CD14-positive monocyte (primary cell): ENCODE results near the gene HOGA1. TPM values are rescaled to one million over a fixed set of nuclear protein-coding genes. Genes with fewer than 3 reads are reported as not detected.
A peak's percentile ranks its signal among the peaks of the same experiment; 100 is the strongest.

Experiments
- DNase-seq, 3 donors: peaks; one replicate each; pipeline ENCODE4 v3.0.0-alpha.2; 2011 to 2022
- H2AFZ ChIP-seq: 2 replicates; pipeline ENCODE4 v1.6.0; 2012; ENCODE audit warnings: mild to moderate bottlenecking, low read depth, low read length, inconsistent platforms; ENCODE audit not compliant: insufficient read depth, poor library complexity, severe bottlenecking
- H3K27ac ChIP-seq, 2 donors: 1 replicate in 1 of 2; 2 replicates in 1 of 2; pipeline ENCODE4 v1.5.1; 2012 to 2013; ENCODE audit warnings: low read length in 2 of 2, control low read depth in 1 of 2, inconsistent platforms in 1 of 2, low read depth in 1 of 2, mild to moderate bottlenecking in 1 of 2
- H3K27me3 ChIP-seq, 2 donors: one replicate each; pipeline versions ENCODE4 v1.6.0 to v1.6.1; 2011 to 2013; ENCODE audit warnings: low read length in 2 of 2; ENCODE audit not compliant: control insufficient read depth in 2 of 2, insufficient read depth in 2 of 2
- H3K36me3 ChIP-seq, 2 donors: replicated peaks in 1 of 2; 1 replicate in 1 of 2; 2 replicates in 1 of 2; pipeline versions ENCODE4 v1.5.1 to v1.6.1; 2012 to 2013; ENCODE audit warnings: low read length in 2 of 2, control low read depth in 1 of 2, inconsistent platforms in 1 of 2, mild to moderate bottlenecking in 1 of 2; ENCODE audit not compliant: insufficient read depth in 2 of 2, control insufficient read depth in 1 of 2
- H3K4me1 ChIP-seq, 2 donors: 1 replicate in 1 of 2; 2 replicates in 1 of 2; pipeline versions ENCODE4 v1.5.1 to v1.6.1; 2012 to 2013; ENCODE audit warnings: low read length in 2 of 2, control low read depth in 1 of 2, inconsistent platforms in 1 of 2, mild to moderate bottlenecking in 1 of 2, moderate library complexity in 1 of 2; ENCODE audit not compliant: insufficient read depth in 2 of 2, control insufficient read depth in 1 of 2
- H3K4me2 ChIP-seq: replicated peaks from 2 replicates; pipeline ENCODE3; 2012; ENCODE audit warnings: low read length, moderate library complexity, mild to moderate bottlenecking; ENCODE audit not compliant: poor library complexity, severe bottlenecking; ENCODE audit errors: extremely low read depth
- H3K4me3 ChIP-seq, 3 experiments: fragments of 200-600 bp in 1 of 3; sonication (generic) in 1 of 3; replicated peaks in 1 of 3; 1 replicate in 2 of 3; 2 replicates in 1 of 3; pipeline ENCODE4 v1.5.1; 2011 to 2013; ENCODE audit warnings: low read length in 3 of 3, mild to moderate bottlenecking in 3 of 3, control low read depth in 2 of 3, low read depth in 2 of 3, inconsistent platforms in 1 of 3, moderate library complexity in 1 of 3
- H3K79me2 ChIP-seq: 2 replicates; pipeline ENCODE4 v1.6.0; 2012; ENCODE audit warnings: mild to moderate bottlenecking, control low read depth, inconsistent platforms, low read length, moderate library complexity; ENCODE audit not compliant: insufficient read depth
- H3K9ac ChIP-seq: 2 replicates; pipeline ENCODE4 v1.6.0; 2017; ENCODE audit warnings: low read length, mild to moderate bottlenecking; ENCODE audit not compliant: insufficient read depth, poor library complexity, severe bottlenecking
- H3K9me3 ChIP-seq, 2 donors: replicated peaks in 1 of 2; 1 replicate in 1 of 2; 2 replicates in 1 of 2; pipeline versions ENCODE4 v1.5.1 to v1.6.1; 2012 to 2013; ENCODE audit warnings: low read length in 2 of 2, control low read depth in 1 of 2; ENCODE audit not compliant: control insufficient read depth in 1 of 2, insufficient read depth in 1 of 2
- H4K20me1 ChIP-seq: 2 replicates; pipeline ENCODE4 v1.6.0; 2012; ENCODE audit warnings: mild to moderate bottlenecking, low read length, control low read depth, moderate library complexity; ENCODE audit not compliant: insufficient read depth
- H3K27ac Mint-ChIP-seq, 7 donors: one replicate each; pipeline ENCODE4 v1.8.0; 2020; ENCODE audit warnings: mild to moderate bottlenecking in 7 of 7, mixed read lengths in 7 of 7, moderate library complexity in 6 of 7, inconsistent platforms in 2 of 7
- H3K27me3 Mint-ChIP-seq, 3 donors: one replicate each; pipeline ENCODE4 v1.8.0; 2021 to 2022; ENCODE audit warnings: low read depth in 3 of 3, mild to moderate bottlenecking in 3 of 3, mixed read lengths in 3 of 3, moderate library complexity in 3 of 3, inconsistent platforms in 1 of 3
- H3K36me3 Mint-ChIP-seq, 2 donors: one replicate each; pipeline ENCODE4 v1.8.0; 2020; ENCODE audit warnings: mixed read lengths in 2 of 2, inconsistent platforms in 1 of 2, mild to moderate bottlenecking in 1 of 2
- H3K4me1 Mint-ChIP-seq: one replicate; pipeline ENCODE4 v1.8.0; 2020; ENCODE audit warnings: mild to moderate bottlenecking, mixed read lengths
- H3K4me3 Mint-ChIP-seq, 2 donors: one replicate each; pipeline ENCODE4 v1.8.0; 2020; ENCODE audit warnings: mild to moderate bottlenecking in 2 of 2, mixed read lengths in 2 of 2, moderate library complexity in 1 of 2
- H3K9me3 Mint-ChIP-seq, 7 donors: one replicate each; pipeline ENCODE4 v1.8.0; 2020 to 2022; ENCODE audit warnings: mixed read lengths in 7 of 7, mild to moderate bottlenecking in 6 of 7, moderate library complexity in 6 of 7, inconsistent platforms in 2 of 7
- CTCF ChIP-seq: fragments of 200-600 bp; IDR thresholded peaks from one replicate; pipeline ENCODE4 v1.8.0; 2022; ENCODE audit warnings: antibody characterized with exemption, mild to moderate bottlenecking
- WGBS: methylation state at CpG from one replicate; pipeline ENCODE4 v1.1.5; 2013; ENCODE audit warnings: missing lambda C conversion rate; ENCODE audit not compliant: insufficient coverage; 5-methylcytosine and 5-hydroxymethylcytosine counted together
- intact Hi-C, 2 donors: fragments of 100-400 bp; cut with micrococcal nuclease; formaldehyde crosslinking; loops; one replicate each; pipeline versions ENCODE4 v1.15.0 to v1.15.1; 2023
- polyA plus RNA-seq, 3 donors: library from polyadenylated mRNA; depleted of rRNA in 1 of 3; unstranded in 2 of 3; stranded (reverse) in 1 of 3; fragments of 300-500 nt in 2 of 3; fragments of >200 nt in 1 of 3; fragmentation: Illumina TruSeq in 2 of 3; gene quantifications; 1 replicate in 2 of 3; 2 replicates in 1 of 3; pipeline ENCODE4 v1.2.3, GENCODE V29; 2012 to 2021

The HOGA1 gene
- polyA plus RNA-seq, 3 donors: not detected

GRCh38 chr10:97564776-97565175 lies 19.4 kb upstream of the HOGA1 start:
- no peaks in the 10 kb centered on the region for H3K4me1 Mint-ChIP-seq
- no peak for DNase-seq
- Histone ChIP-seq H3K4me3 (no peak overlapping the region), H3K4me1 (no peaks in the 10 kb centered on the region), H4K20me1 (no peaks in the 10 kb centered on the region), H3K9ac (no peak overlapping the region), H3K4me2 (no peak overlapping the region), H3K27ac (no peak overlapping the region), H3K27me3 (no peaks in the 10 kb centered on the region), H2AFZ (no peak overlapping the region), H3K36me3 (peaks cover 17 to 21% of the 10 kb centered on the region in 2 donors), H3K79me2 (no peaks in the 10 kb centered on the region), H3K9me3 (peaks cover 0 to 5% of the 10 kb centered on the region in 2 donors)
- no peak overlapping the region for H3K4me3 Mint-ChIP-seq
- peak overlapping the region in 1 of 7 donors; percentile 75 for H3K27ac Mint-ChIP-seq
- WGBS: 95% methylated on average over 3 of the region's 4 CpGs
- intact Hi-C loops: no loop called here
- no peak for TF ChIP-seq CTCF
- H3K9me3 Mint-ChIP-seq: peaks cover 3 to 13% (median 7%) of the 10 kb centered on the region in 7 donors
- H3K36me3 Mint-ChIP-seq: peaks cover 17 to 22% of the 10 kb centered on the region in 2 donors
- no peaks in the 10 kb centered on the region for H3K27me3 Mint-ChIP-seq

GRCh38 chr10:97566336-97566996 lies 17.7 kb upstream of the HOGA1 start:
- Histone ChIP-seq H3K9ac (no peak overlapping the region), H3K4me2 (no peak overlapping the region), H3K4me1 (no peaks in the 10 kb centered on the region), H4K20me1 (no peaks in the 10 kb centered on the region), H3K27me3 (no peaks in the 10 kb centered on the region), H3K9me3 (peaks cover 0 to 5% of the 10 kb centered on the region in 2 donors), H3K4me3 (no peak overlapping the region), H3K79me2 (no peaks in the 10 kb centered on the region), H3K36me3 (peaks cover 28 to 38% of the 10 kb centered on the region in 2 donors), H2AFZ (no peak overlapping the region), H3K27ac (no peak overlapping the region)
- H3K27ac Mint-ChIP-seq: no peak overlapping the region
- WGBS: no CpG with 5 or more reads among the region's 2 CpGs
- H3K4me3 Mint-ChIP-seq: no peak overlapping the region
- peaks cover 27 to 37% of the 10 kb centered on the region in 2 donors for H3K36me3 Mint-ChIP-seq
- H3K4me1 Mint-ChIP-seq: no peaks in the 10 kb centered on the region
- peaks cover 3 to 11% (median 6%) of the 10 kb centered on the region in 7 donors for H3K9me3 Mint-ChIP-seq
- no peak for DNase-seq
- no peak for TF ChIP-seq CTCF
- intact Hi-C loops: no loop called here
- no peaks in the 10 kb centered on the region for H3K27me3 Mint-ChIP-seq
